ENCODE data around the gene RNF19B. TPM values are rescaled to one million over a fixed set of nuclear protein-coding genes. Genes with fewer than 3 reads are reported as not detected.
A peak's percentile ranks its signal among the peaks of the same experiment; 100 is the strongest.

Gene RNF19B
- total RNA-seq, 1 donor from 2014 or later, result 34.3 TPM

DNA sequence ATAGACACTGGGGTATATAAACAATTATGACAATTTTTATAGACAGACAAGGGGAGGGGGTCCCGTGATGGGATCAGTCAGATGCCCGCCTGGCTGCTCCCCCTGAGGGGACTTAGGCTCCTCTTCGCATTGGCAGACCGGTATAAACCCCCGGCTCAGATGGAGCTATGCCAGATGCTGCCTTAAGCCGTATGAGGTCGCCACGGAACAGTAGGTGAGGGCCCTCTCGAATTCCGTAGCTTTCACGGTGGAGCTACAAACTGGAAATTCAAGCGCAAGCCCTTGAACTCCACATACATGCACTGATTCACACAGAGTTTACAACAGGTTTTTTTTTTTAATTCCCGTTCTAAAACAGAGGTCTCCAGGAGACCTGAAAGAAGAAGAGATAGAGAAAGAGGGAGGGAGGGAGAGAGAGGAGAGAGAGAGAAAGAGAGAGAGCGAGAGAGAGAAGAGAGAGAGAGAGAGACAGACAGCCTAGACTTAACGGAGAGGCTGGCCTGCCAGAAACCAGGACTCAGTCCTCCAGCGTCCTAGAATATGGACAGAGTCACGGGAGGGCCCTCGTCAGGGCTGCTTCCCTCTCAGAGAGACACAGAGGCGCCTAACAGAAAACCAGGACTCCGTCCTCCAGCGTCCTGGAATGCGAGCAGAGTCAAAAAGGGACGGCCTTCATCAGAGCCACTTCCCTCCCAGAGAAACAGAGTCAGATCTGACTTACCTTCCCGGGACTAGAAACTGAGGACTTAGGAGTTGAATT lies 39.0 kb downstream of the RNF19B start:
- intact Hi-C loops (cut with DNase I), result no loop called here
- Histone ChIP-seq H3K27me3 (peaks cover 21% of the 10 kb centered on the region), H3K36me3 (no peaks in the 10 kb centered on the region), H3K4me1 (peaks cover 18% of the 10 kb centered on the region), H3K4me3 (peak overlapping the region; percentile 28), H3K27ac (no peak overlapping the region), H3K9me3 (no peaks in the 10 kb centered on the region)
- no peak for DNase-seq
- ATAC-seq, result peak; percentile 78
- TF ChIP-seq, protein P1, sequence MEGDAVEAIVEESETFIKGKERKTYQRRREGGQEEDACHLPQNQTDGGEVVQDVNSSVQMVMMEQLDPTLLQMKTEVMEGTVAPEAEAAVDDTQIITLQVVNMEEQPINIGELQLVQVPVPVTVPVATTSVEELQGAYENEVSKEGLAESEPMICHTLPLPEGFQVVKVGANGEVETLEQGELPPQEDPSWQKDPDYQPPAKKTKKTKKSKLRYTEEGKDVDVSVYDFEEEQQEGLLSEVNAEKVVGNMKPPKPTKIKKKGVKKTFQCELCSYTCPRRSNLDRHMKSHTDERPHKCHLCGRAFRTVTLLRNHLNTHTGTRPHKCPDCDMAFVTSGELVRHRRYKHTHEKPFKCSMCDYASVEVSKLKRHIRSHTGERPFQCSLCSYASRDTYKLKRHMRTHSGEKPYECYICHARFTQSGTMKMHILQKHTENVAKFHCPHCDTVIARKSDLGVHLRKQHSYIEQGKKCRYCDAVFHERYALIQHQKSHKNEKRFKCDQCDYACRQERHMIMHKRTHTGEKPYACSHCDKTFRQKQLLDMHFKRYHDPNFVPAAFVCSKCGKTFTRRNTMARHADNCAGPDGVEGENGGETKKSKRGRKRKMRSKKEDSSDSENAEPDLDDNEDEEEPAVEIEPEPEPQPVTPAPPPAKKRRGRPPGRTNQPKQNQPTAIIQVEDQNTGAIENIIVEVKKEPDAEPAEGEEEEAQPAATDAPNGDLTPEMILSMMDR (IDR thresholded peaks at IDR 0.05), result no peak

DNA sequence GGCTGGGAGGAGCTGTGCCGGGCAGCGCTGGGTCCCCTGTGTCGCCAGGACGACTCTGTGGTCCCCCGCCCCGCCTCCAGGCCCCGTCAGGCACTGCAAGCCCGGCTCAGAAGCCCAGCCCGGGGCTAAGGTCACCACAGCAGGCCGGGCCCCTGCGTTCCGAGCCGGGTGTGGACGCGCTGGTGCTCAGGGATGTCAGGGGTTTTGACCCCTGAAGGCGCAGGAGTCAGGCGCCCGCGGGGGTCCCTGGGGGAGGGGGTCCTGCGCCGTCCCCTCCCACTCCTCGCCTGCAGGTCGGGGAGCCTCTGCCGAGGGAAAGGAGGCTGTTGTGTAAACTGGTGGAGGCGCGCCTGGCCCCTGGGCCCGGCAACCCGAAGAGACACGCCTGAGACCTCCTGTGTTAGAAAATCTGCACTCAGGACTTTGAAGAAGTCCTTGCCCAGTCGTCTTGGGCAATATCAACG lies 39.7 kb downstream of the RNF19B start:
- Histone ChIP-seq H3K27me3 (peaks cover 21% of the 10 kb centered on the region), H3K9me3 (no peaks in the 10 kb centered on the region), H3K4me3 (no peak overlapping the region), H3K36me3 (no peaks in the 10 kb centered on the region), H3K4me1 (peaks cover 18% of the 10 kb centered on the region), H3K27ac (no peak overlapping the region)
- DNase-seq (no peak), ATAC-seq (peak; percentile 53)
- intact Hi-C loops (cut with DNase I), result no loop called here
- TF ChIP-seq, protein P1 (IDR thresholded peaks at IDR 0.05), result peak; percentile 11

DNA sequence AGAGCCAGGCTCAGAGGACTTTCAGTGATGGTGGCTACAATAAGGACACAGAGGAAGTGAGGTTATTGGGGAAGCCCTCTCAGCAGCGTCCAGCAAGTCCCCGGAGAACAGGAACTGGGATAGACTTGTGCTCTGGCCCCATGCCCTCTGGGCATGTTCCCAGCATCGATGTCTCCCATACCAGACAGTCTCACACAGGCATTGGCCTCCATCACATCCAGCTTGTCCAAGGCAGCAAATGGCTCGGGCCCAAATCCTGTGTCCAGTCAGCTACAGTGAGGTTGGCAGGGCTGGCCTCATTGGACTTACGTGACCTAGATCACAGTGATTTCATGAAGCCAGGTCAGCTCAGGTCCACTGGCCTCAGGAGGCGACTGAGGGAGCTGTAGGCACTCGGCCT lies 43.8 kb downstream of the RNF19B start:
- peaks cover 21% of the 10 kb centered on the region for H3K27me3 ChIP-seq
- no peak overlapping the region for H3K4me3 ChIP-seq
- H3K4me1 ChIP-seq, result peaks cover 13% of the 10 kb centered on the region
- DNase-seq (peak; percentile 61), ATAC-seq (peak; percentile 77)
- no peaks in the 10 kb centered on the region for H3K9me3 ChIP-seq
- TF ChIP-seq, protein P1 (IDR thresholded peaks at IDR 0.05), result no peak
- no peaks in the 10 kb centered on the region for H3K36me3 ChIP-seq
- intact Hi-C loops (cut with DNase I), result no loop called here
- no peak overlapping the region for H3K27ac ChIP-seq

DNA sequence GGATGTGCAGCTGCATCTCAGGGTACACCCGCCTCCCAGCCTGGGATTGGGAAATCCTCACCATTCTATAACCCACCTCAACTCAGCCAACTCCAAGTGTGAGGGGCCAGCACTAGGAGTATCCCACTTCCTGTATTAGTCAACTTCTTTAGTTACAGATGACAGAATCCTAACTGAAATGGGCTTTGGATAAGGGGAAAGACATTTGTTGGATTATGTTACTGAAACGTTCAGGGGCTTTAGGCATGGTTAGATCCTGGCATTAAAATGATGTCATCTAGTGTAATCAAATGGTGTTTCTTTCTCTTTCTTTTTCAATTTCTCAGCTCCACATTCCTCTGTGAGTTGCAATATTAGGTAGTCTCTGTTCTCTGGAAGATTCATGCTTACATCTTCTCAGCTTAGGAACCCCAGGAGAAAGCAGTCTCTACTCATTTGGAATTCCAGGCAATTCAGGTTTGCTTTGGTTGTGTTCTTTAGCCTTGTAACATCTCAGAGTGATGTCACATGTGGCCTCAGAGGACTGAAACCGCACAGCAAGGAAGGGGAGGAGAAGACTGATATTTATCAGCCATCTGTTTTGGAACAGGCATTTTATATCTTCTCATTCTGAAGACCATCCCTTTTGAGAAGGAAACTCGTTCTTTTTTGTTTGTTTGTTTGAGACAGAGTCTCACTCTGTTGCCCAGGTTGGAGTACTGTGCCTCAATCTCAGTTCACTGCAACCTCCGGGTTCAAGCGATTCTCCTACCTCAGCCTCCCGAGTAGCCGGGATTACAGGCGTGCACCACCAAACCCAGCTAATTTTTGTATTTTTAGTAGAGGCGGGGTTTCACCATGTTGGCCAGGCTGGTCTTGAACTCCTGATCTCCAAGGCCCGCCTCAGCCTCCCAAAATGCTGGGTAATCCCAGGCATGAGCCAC lies 44.5 kb downstream of the RNF19B start:
- no peak for ATAC-seq
- TF ChIP-seq, protein P1 (IDR thresholded peaks at IDR 0.05), result no peak
- Histone ChIP-seq H3K9me3 (no peaks in the 10 kb centered on the region), H3K4me3 (no peak overlapping the region), H3K36me3 (no peaks in the 10 kb centered on the region), H3K27ac (no peak overlapping the region), H3K27me3 (peaks cover 21% of the 10 kb centered on the region), H3K4me1 (peaks cover 5% of the 10 kb centered on the region)
- DNase-seq, result no peak
- intact Hi-C loops (cut with DNase I), result no loop called here

DNA sequence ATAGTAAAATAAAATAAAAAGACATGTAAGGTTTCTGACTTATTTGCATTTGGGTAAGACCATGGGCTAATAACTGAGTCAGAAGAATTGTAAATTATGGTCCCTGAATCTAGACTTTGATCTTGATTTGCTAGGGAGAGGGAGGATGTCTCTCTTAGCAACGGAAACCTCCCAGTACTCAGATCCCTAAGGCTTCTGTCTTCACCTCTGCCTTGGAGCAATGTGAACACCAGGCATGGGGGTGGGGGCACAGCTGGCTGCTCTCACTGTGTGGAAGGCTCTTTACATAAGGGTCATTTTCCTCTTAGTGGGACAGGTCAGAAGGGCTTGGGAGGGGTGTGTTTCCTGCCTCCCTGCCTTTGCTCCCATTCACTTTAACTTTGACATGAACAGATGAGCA lies 46.4 kb downstream of the RNF19B start:
- no peaks in the 10 kb centered on the region for H3K9me3 ChIP-seq
- H3K4me3 ChIP-seq, result no peak overlapping the region
- ATAC-seq (no peak), DNase-seq (no peak)
- no peaks in the 10 kb centered on the region for H3K36me3 ChIP-seq
- TF ChIP-seq, protein P1 (IDR thresholded peaks at IDR 0.05), result no peak
- peaks cover 6% of the 10 kb centered on the region for H3K27me3 ChIP-seq
- no peak overlapping the region for H3K27ac ChIP-seq
- intact Hi-C loops (cut with DNase I), result no loop called here
- H3K4me1 ChIP-seq, result no peaks in the 10 kb centered on the region

Data from upper lobe of right lung (tissue), 1 donor.